Measurements from ENCODE around the gene UGT2B15.
"Not testable (repeated sequence)": the region's sequence is repeated elsewhere in the genome, so short reads cannot be mapped to it uniquely, and the experiment has no call there.

DNA sequence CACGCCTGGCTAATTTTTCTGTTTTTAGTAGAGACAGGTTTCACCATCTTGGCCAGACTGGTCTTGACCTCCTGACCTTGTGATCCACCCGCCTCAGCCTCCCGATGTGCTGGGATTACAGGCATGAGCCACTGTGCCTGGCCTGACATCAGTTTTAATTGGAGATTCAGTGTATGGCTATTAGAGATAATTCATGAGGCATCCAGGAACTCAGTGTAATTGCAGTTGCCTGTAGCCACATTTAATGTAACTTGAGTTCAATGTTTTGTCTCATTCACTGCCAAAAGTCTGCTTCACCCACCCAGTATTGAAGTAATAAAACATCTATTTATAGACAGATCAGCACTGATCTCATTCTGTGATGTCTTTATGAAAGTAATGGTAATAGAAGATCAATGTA, 5.7 kb downstream of the UGT2B15 start:
- TF ChIP-seq CTCF (conservative IDR thresholded peaks at IDR 0.05 in 1 of 2, IDR thresholded peaks at IDR 0.05 in 1 of 2; ENCODE audit: extremely low read depth in 1 of 2, insufficient read depth in 1 of 2, low read depth in 1 of 2, low read length in 2 of 2); EZH2 (IDR thresholded peaks at IDR 0.05; ENCODE audit: borderline replicate concordance, low read length): not testable (repeated sequence)
